ENCODE measurements around the gene RCE1.

DNA sequence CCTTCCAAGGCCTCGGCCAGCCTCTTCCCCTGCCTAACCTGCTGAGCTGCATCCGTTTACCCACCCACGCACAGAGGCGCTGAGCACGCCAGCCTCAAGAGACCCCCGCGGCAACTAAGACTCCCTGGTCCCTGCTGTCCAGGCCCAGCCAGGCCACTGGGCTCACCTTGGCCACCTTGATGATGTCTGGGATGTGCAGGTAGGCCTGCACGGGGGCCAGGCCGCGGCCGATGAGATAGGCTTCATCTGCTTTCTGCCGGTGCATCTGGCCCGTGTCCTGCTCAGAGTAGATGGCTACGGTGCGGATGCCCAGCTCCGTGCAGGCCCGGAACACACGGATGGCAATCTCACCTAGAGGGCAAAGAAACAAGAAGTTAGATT is 28.3 kb downstream of the RCE1 start:
- TF ChIP-seq EZH2 (IDR thresholded peaks at IDR 0.05; ENCODE audit: borderline replicate concordance): no peak
- TF ChIP-seq, protein P1, sequence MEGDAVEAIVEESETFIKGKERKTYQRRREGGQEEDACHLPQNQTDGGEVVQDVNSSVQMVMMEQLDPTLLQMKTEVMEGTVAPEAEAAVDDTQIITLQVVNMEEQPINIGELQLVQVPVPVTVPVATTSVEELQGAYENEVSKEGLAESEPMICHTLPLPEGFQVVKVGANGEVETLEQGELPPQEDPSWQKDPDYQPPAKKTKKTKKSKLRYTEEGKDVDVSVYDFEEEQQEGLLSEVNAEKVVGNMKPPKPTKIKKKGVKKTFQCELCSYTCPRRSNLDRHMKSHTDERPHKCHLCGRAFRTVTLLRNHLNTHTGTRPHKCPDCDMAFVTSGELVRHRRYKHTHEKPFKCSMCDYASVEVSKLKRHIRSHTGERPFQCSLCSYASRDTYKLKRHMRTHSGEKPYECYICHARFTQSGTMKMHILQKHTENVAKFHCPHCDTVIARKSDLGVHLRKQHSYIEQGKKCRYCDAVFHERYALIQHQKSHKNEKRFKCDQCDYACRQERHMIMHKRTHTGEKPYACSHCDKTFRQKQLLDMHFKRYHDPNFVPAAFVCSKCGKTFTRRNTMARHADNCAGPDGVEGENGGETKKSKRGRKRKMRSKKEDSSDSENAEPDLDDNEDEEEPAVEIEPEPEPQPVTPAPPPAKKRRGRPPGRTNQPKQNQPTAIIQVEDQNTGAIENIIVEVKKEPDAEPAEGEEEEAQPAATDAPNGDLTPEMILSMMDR (IDR thresholded peaks at IDR 0.05; ENCODE audit: poor library complexity): no peak
